Natural killer cell (primary cell): ENCODE measurements around the gene PHYH. TPM values are rescaled to one million over a fixed set of nuclear protein-coding genes. Genes with fewer than 3 reads are reported as not detected.
"Not testable (repeated sequence)": the region's sequence is repeated elsewhere in the genome, so short reads cannot be mapped to it uniquely, and the experiment has no call there.

ENCODE experiments used
- ATAC-seq, 3 donors: fragments of 150-1000 bp in 2 of 3; fragments of 200-7000 bp in 1 of 3; cut with Tn5 transposase; 1 replicate in 1 of 3; 2 replicates in 2 of 3; pipeline ENCODE4 v1.10.0; 2021; ENCODE audit warnings: mild to moderate bottlenecking in 2 of 3, moderate library complexity in 2 of 3
- DNase-seq, 2 donors: peaks; one replicate each; pipeline versions ENCODE4 v3.0.0 to v3.0.0-alpha.2; 2013 to 2021; ENCODE audit warnings: mixed read lengths in 1 of 2
- H3K27ac ChIP-seq: one replicate; pipeline ENCODE4 v1.5.1; 2013; ENCODE audit warnings: mild to moderate bottlenecking, low read length
- H3K27me3 ChIP-seq: one replicate; pipeline ENCODE4 v1.6.1; 2013; ENCODE audit warnings: low read length; ENCODE audit not compliant: control insufficient read depth, insufficient read depth
- H3K36me3 ChIP-seq: one replicate; pipeline ENCODE4 v1.6.1; 2013; ENCODE audit warnings: low read length; ENCODE audit not compliant: control insufficient read depth, insufficient read depth
- H3K4me1 ChIP-seq: one replicate; pipeline ENCODE4 v1.6.1; 2013; ENCODE audit warnings: low read length; ENCODE audit not compliant: control insufficient read depth, insufficient read depth
- H3K4me3 ChIP-seq: one replicate; pipeline ENCODE4 v1.5.1; 2013; ENCODE audit warnings: low read length
- H3K9me3 ChIP-seq: one replicate; pipeline ENCODE4 v1.6.1; 2013; ENCODE audit warnings: low read length; ENCODE audit not compliant: control insufficient read depth, insufficient read depth
- H3K27ac Mint-ChIP-seq, 2 donors: one replicate each; pipeline ENCODE4 v1.8.0; 2022; ENCODE audit warnings: mild to moderate bottlenecking in 2 of 2, mixed read lengths in 2 of 2, moderate library complexity in 1 of 2
- H3K27me3 Mint-ChIP-seq, 2 donors: one replicate each; pipeline ENCODE4 v1.8.0; 2022; ENCODE audit warnings: low read depth in 2 of 2, mixed read lengths in 2 of 2
- H3K36me3 Mint-ChIP-seq: one replicate; pipeline ENCODE4 v1.8.0; 2022; ENCODE audit warnings: mixed read lengths
- H3K4me1 Mint-ChIP-seq, 2 donors: one replicate each; pipeline ENCODE4 v1.8.0; 2022; ENCODE audit warnings: mixed read lengths in 2 of 2
- H3K4me3 Mint-ChIP-seq: one replicate; pipeline ENCODE4 v1.8.0; 2022; ENCODE audit warnings: mild to moderate bottlenecking, moderate library complexity, mixed read lengths
- H3K9me3 Mint-ChIP-seq, 2 donors: one replicate each; pipeline ENCODE4 v1.8.0; 2022; ENCODE audit warnings: mixed read lengths in 2 of 2
- CTCF ChIP-seq: fragments of 200-600 bp; IDR thresholded peaks from one replicate; pipeline ENCODE4 v1.8.0; 2022; ENCODE audit warnings: antibody characterized with exemption
- WGBS: methylation state at CpG from one replicate; pipeline ENCODE4 v1.1.7; 2013; ENCODE audit warnings: missing lambda C conversion rate; ENCODE audit not compliant: insufficient coverage; 5-methylcytosine and 5-hydroxymethylcytosine counted together
- intact Hi-C: fragments of 100-400 bp; cut with micrococcal nuclease; formaldehyde crosslinking; loops from one replicate; pipeline ENCODE4 v1.14.2; 2022
- total RNA-seq, 4 donors: library from RNA; stranded (reverse); fragments of 120-200 nt in 1 of 4; gene quantifications; one replicate each; pipeline versions ENCODE4 v1.2.3 to v1.2.4, GENCODE V29; 2013 to 2022

The PHYH gene
- total RNA-seq, 3 donors from 2014 or later (not counting 1 experiment from before 2014, with no cell fraction given), result 6.9 to 7.3 (median 7.2) TPM

DNA sequence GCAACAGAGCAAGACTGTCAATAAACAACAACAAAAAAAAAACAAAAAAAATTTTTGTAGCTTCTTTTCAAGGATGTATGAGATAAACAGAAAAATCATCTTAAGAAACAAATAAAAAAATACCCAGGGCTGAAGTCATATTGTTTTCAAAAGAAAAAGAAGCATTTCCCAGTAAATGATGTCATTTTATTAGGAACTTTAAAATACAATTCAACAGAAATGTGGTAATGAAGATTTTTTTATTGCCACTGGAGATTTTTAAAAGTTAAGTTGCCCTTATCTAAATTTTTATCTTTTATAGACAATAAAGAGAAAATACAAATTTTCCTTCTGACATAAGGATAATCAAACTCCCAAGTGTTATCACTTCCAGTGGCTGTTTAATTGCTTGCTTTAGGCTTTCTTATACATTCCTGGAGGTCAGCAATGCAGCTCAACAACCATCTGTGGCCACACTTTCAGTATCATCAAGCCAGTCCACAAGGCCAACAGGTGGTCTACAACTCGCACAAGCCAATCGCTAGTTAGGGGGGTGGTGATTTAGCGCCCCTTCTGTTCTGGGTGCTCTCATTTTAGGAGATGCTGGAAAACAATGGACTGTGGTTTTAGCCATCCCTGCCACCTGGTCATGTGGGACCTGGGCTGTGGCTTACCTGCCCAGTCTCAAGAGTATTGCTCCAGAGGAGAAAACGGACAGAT is 37.4 kb upstream of the PHYH start:
- TF ChIP-seq CTCF, result no peak

GRCh38 chr10:13335881-13336280 is 36.0 kb upstream of the PHYH start:
- no peak for ATAC-seq
- Histone ChIP-seq H3K36me3 (peaks cover 21% of the 10 kb centered on the region), H3K9me3 (no peaks in the 10 kb centered on the region), H3K4me3 (no peak overlapping the region), H3K27me3 (no peaks in the 10 kb centered on the region), H3K27ac (no peak overlapping the region), H3K4me1 (peaks cover 6% of the 10 kb centered on the region)
- WGBS, result 83% methylated on average over 9 of the region's 9 CpGs
- Mint-ChIP-seq H3K27me3 (no peaks in the 10 kb centered on the region), H3K36me3 (no peaks in the 10 kb centered on the region), H3K9me3 (no peaks in the 10 kb centered on the region), H3K4me3 (no peak overlapping the region), H3K27ac (no peak overlapping the region), H3K4me1 (peaks cover 16% of the 10 kb centered on the region in 2 donors)
- intact Hi-C loops, result no loop called here
- no peak for TF ChIP-seq CTCF
- DNase-seq, result no peak

More for the DNA sequence above, 37.4 kb upstream of the PHYH start:
- Mint-ChIP-seq H3K9me3 (no peaks in the 10 kb centered on the region), H3K27me3 (no peaks in the 10 kb centered on the region), H3K4me3 (no peak overlapping the region), H3K4me1 (peaks cover 19 to 20% of the 10 kb centered on the region in 2 donors), H3K36me3 (no peaks in the 10 kb centered on the region), H3K27ac (no peak overlapping the region)
- H3K4me1 ChIP-seq, result peaks cover 9% of the 10 kb centered on the region
- peaks cover 12% of the 10 kb centered on the region for H3K36me3 ChIP-seq
- H3K27me3 ChIP-seq, result no peaks in the 10 kb centered on the region
- no peak overlapping the region for H3K27ac ChIP-seq
- 97% methylated on average over 4 of the region's 4 CpGs for WGBS
- H3K4me3 ChIP-seq, result no peak overlapping the region
- no peak for ATAC-seq
- intact Hi-C loops, result no loop called here
- H3K9me3 ChIP-seq, result no peaks in the 10 kb centered on the region
- no peak for DNase-seq

- H3K36me3 Mint-ChIP-seq, result peaks cover 2% of the 10 kb centered on the region
- H3K4me1 Mint-ChIP-seq, result peaks cover 3% of the 10 kb centered on the region in 2 donors
- H3K4me3 Mint-ChIP-seq, result no peak overlapping the region
- 95% methylated on average over 2 of the region's 2 CpGs for WGBS
- TF ChIP-seq CTCF, result no peak
- Histone ChIP-seq H3K27ac (no peak overlapping the region), H3K4me1 (no peaks in the 10 kb centered on the region), H3K4me3 (no peak overlapping the region), H3K27me3 (no peaks in the 10 kb centered on the region), H3K36me3 (peaks cover 33% of the 10 kb centered on the region), H3K9me3 (no peaks in the 10 kb centered on the region)
- H3K27me3 Mint-ChIP-seq, result no peaks in the 10 kb centered on the region
- no peaks in the 10 kb centered on the region for H3K9me3 Mint-ChIP-seq
- intact Hi-C loops, result no loop called here
- no peak overlapping the region for H3K27ac Mint-ChIP-seq
- ATAC-seq (no peak), DNase-seq (no peak)
These were observed 34.7 kb upstream of the PHYH start for GRCh38 chr10:13334556-13334955.

- H3K4me3 Mint-ChIP-seq, result no peak overlapping the region
- peaks cover 11% of the 10 kb centered on the region for H3K36me3 Mint-ChIP-seq
- Histone ChIP-seq H3K27ac (no peak overlapping the region), H3K4me3 (no peak overlapping the region), H3K36me3 (peaks cover 45% of the 10 kb centered on the region), H3K27me3 (no peaks in the 10 kb centered on the region), H3K9me3 (no peaks in the 10 kb centered on the region), H3K4me1 (no peaks in the 10 kb centered on the region)
- no peaks in the 10 kb centered on the region for H3K4me1 Mint-ChIP-seq
- no peak for DNase-seq
- H3K9me3 Mint-ChIP-seq, result no peaks in the 10 kb centered on the region
- H3K27me3 Mint-ChIP-seq, result no peaks in the 10 kb centered on the region
- intact Hi-C loops, result no loop called here
- H3K27ac Mint-ChIP-seq, result no peak overlapping the region
- no peak for ATAC-seq
- TF ChIP-seq CTCF, result no peak
- WGBS, result 98% methylated on average over 5 of the region's 5 CpGs
These were observed 31.8 kb upstream of the PHYH start for GRCh38 chr10:13331646-13332045.

DNA sequence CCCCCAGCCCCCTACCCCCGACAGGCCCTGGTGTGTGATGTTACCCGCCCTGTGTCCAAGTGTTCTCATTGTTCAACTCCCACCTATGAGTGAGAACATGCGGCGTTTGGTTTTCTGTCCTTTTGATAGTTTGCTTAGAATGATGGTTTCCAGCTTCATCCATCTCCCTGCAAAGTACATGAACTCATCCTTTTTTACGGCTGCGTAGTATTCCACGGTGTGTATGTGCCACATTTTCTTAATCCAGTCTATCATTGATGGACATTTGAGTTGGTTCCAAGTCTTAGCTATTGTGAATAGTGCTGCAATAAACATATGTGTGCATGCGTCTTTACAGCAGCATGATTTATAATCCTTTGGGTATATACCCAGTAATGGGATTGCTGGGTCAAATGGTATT is 31.1 kb upstream of the PHYH start:
- H3K36me3 ChIP-seq, result peaks cover 52% of the 10 kb centered on the region
- H3K27ac ChIP-seq, H3K4me1 ChIP-seq, H3K4me1 Mint-ChIP-seq, H3K9me3 Mint-ChIP-seq, intact Hi-C loops, H3K27ac Mint-ChIP-seq, H3K27me3 ChIP-seq, ATAC-seq, H3K27me3 Mint-ChIP-seq, H3K9me3 ChIP-seq, DNase-seq, H3K4me3 Mint-ChIP-seq, H3K4me3 ChIP-seq: not testable (repeated sequence)
- H3K36me3 Mint-ChIP-seq, result peaks cover 11% of the 10 kb centered on the region
- WGBS, result 94% methylated on average over 8 of the region's 8 CpGs
